Endodermal cell (in vitro differentiated cells): ENCODE data around the gene RBM8A. TPM values are rescaled to one million over a fixed set of nuclear protein-coding genes. Genes with fewer than 3 reads are reported as not detected.
A peak's percentile ranks its signal among the peaks of the same experiment; 100 is the strongest.

Source experiments
- DNase-seq: peaks from one replicate; pipeline ENCODE4 v3.0.0-alpha.2; 2017
- H3K27ac ChIP-seq: 2 replicates; pipeline ENCODE4 v1.5.1; 2013; ENCODE audit warnings: mild to moderate bottlenecking, low read depth, low read length, moderate library complexity
- H3K27me3 ChIP-seq: 2 replicates; pipeline ENCODE4 v1.6.1; 2013; ENCODE audit warnings: mild to moderate bottlenecking, low read length, moderate library complexity; ENCODE audit not compliant: insufficient read depth, control insufficient read depth, poor library complexity, severe bottlenecking
- H3K36me3 ChIP-seq: 2 replicates; pipeline ENCODE4 v1.7.0; 2013; ENCODE audit warnings: mild to moderate bottlenecking, low read length, moderate library complexity; ENCODE audit not compliant: control insufficient read depth, insufficient read depth
- H3K4me1 ChIP-seq: one replicate; pipeline ENCODE4 v1.7.0; 2013; ENCODE audit warnings: low read length; ENCODE audit not compliant: control insufficient read depth, insufficient read depth
- H3K4me3 ChIP-seq: 2 replicates; pipeline ENCODE4 v1.5.1; 2013; ENCODE audit warnings: mild to moderate bottlenecking, low read length, moderate library complexity
- H3K9ac ChIP-seq: 2 replicates; pipeline ENCODE4 v1.6.1; 2013; ENCODE audit warnings: mild to moderate bottlenecking, low read length, moderate library complexity; ENCODE audit not compliant: poor library complexity, severe bottlenecking; ENCODE audit errors: extremely low read depth
- H3K9me3 ChIP-seq: 2 replicates; pipeline ENCODE4 v1.6.1; 2013; ENCODE audit warnings: mild to moderate bottlenecking, low read length, moderate library complexity; ENCODE audit not compliant: control insufficient read depth
- H3K27ac Mint-ChIP-seq: 2 replicates; pipeline ENCODE4 v1.8.0; 2020; ENCODE audit warnings: mixed read lengths
- H3K27me3 Mint-ChIP-seq: 2 replicates; pipeline ENCODE4 v1.8.0; 2021; ENCODE audit warnings: mild to moderate bottlenecking, mixed read lengths; ENCODE audit not compliant: insufficient read depth
- H3K36me3 Mint-ChIP-seq: 2 replicates; pipeline ENCODE4 v1.8.0; 2020; ENCODE audit warnings: low read depth, mixed read lengths
- H3K4me1 Mint-ChIP-seq: 2 replicates; pipeline ENCODE4 v1.8.0; 2020; ENCODE audit warnings: mixed read lengths
- H3K4me3 Mint-ChIP-seq: 2 replicates; pipeline ENCODE4 v1.8.0; 2020; ENCODE audit warnings: mild to moderate bottlenecking, moderate library complexity, mixed read lengths
- H3K9me3 Mint-ChIP-seq: 2 replicates; pipeline ENCODE4 v1.8.0; 2020; ENCODE audit warnings: mild to moderate bottlenecking, mixed read lengths
- CTCF ChIP-seq: fragments of 200-600 bp; sonication (generic); conservative IDR thresholded peaks from 2 replicates; pipeline ENCODE4 v1.5.0; 2021; ENCODE audit warnings: antibody characterized with exemption, mild to moderate bottlenecking
- WGBS, 2 experiments: methylation state at CpG; one replicate each; pipeline versions ENCODE4 v1.1.5 to v1.1.7; 2013; ENCODE audit warnings: missing lambda C conversion rate in 2 of 2, mixed read lengths in 1 of 2; ENCODE audit not compliant: insufficient coverage in 1 of 2, insufficient read length in 1 of 2; 5-methylcytosine and 5-hydroxymethylcytosine counted together
- total RNA-seq, 2 donors: library from RNA; stranded (reverse); fragmentation: NEBNext Ultra II Directional in 1 of 2; extraction: Animal tissue kit (Norgen Biotek cat#: 25700) in 1 of 2; gene quantifications; 2 replicates in 1 of 2; 3 replicates in 1 of 2; pipeline ENCODE4 v1.2.1, GENCODE V29; 2021

RBM8A gene
- total RNA-seq, 2 donors from 2014 or later: 299 to 314 TPM

DNA sequence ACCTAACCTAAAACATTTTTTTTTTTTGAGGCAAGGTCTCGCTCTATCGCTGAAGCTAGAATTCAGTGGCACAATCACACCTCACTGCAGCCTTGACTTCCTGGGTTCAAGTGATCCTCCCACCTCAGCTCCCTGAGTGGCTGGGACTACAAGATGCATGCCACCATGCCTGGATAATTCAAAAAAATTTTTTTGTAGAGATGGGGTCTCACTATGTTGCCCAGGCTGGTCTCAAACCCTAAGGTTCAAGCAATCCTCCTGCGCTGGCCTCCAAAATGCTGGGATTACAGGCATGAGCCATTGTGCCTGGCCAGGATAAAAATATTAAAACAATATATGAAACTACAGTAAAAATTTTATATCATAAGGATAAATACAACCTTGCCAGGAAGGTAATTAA, 25.6 kb upstream of the RBM8A start:
- Mint-ChIP-seq H3K4me3 (no peak overlapping the region), H3K4me1 (peaks cover 26% of the 10 kb centered on the region), H3K9me3 (no peaks in the 10 kb centered on the region), H3K27me3 (peaks cover 20% of the 10 kb centered on the region), H3K27ac (no peak overlapping the region), H3K36me3 (peaks cover 3% of the 10 kb centered on the region)
- no peak overlapping the region for H3K9ac ChIP-seq
- no peaks in the 10 kb centered on the region for H3K27me3 ChIP-seq
- TF ChIP-seq CTCF: no peak
- H3K36me3 ChIP-seq: peaks cover 37% of the 10 kb centered on the region
- H3K4me1 ChIP-seq: peaks cover 15% of the 10 kb centered on the region
- no peaks in the 10 kb centered on the region for H3K9me3 ChIP-seq
- no peak overlapping the region for H3K4me3 ChIP-seq
- DNase-seq: no peak
- no peak overlapping the region for H3K27ac ChIP-seq
- whole genome bisulfite sequencing, 2 experiments: 96% methylated on average over 3 of the region's 3 CpGs; no CpG with 5 or more reads in 1 of the 2 experiments

- Histone ChIP-seq H3K4me1 (peaks cover 15% of the 10 kb centered on the region), H3K4me3 (no peak overlapping the region), H3K27me3 (no peaks in the 10 kb centered on the region), H3K9me3 (no peaks in the 10 kb centered on the region), H3K9ac (no peak overlapping the region), H3K27ac (peak overlapping the region; percentile 69), H3K36me3 (peaks cover 49% of the 10 kb centered on the region)
- peaks cover 18% of the 10 kb centered on the region for H3K4me1 Mint-ChIP-seq
- H3K36me3 Mint-ChIP-seq: peaks cover 5% of the 10 kb centered on the region
- no peak for TF ChIP-seq CTCF
- H3K27me3 Mint-ChIP-seq: peaks cover 12% of the 10 kb centered on the region
- H3K27ac Mint-ChIP-seq: no peak overlapping the region
- WGBS, 2 experiments: 67 to 89% methylated on average over 1 of the region's 1 CpG
- H3K9me3 Mint-ChIP-seq: no peaks in the 10 kb centered on the region
- no peak overlapping the region for H3K4me3 Mint-ChIP-seq
- no peak for DNase-seq
These were observed 24.2 kb upstream of the RBM8A start for GRCh38 chr1:145951526-145951925.

DNA sequence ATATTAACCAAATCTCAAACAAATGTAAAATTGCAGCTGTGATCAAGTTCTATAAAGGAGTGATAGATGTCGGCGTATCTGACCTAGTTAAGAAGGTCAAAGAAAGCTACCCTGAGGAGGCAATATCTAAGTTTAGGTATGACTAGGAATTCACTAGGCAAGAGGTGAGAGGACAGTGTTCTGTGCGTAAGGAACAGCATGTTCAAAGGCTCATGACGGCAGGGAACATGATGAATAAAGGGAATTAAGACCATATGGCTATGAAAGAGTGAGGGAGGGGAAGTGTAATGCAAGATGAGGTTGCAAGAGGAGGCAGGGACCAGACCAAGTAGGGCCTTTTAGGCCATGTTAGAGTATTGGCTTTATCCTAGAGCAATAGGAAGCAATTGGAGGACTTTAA, 21.9 kb upstream of the RBM8A start:
- Mint-ChIP-seq H3K27me3 (peaks cover 2% of the 10 kb centered on the region), H3K4me3 (no peak overlapping the region), H3K27ac (no peak overlapping the region), H3K36me3 (peaks cover 7% of the 10 kb centered on the region), H3K4me1 (peaks cover 4% of the 10 kb centered on the region), H3K9me3 (no peaks in the 10 kb centered on the region)
- H3K27ac ChIP-seq: no peak overlapping the region
- H3K9ac ChIP-seq: no peak overlapping the region
- H3K4me3 ChIP-seq: no peak overlapping the region
- no peak for DNase-seq
- no peak for TF ChIP-seq CTCF
- no peaks in the 10 kb centered on the region for H3K27me3 ChIP-seq
- peaks cover 11% of the 10 kb centered on the region for H3K4me1 ChIP-seq
- H3K9me3 ChIP-seq: no peaks in the 10 kb centered on the region
- H3K36me3 ChIP-seq: peaks cover 57% of the 10 kb centered on the region
- 94 to 96% methylated on average over 4 of the region's 4 CpGs for WGBS, 2 experiments
